GM18520 (cell line): ENCODE measurements around the gene SLC7A10.
"Not testable (repeated sequence)": the region's sequence is repeated elsewhere in the genome, so short reads cannot be mapped to it uniquely, and the experiment has no call there.

Experiments used
- ATAC-seq: cut with Tn5 transposase; IDR thresholded peaks from one replicate; pipeline ENCODE4 v1.9.1; 2021; ENCODE audit not compliant: unreplicated experiment

Gene SLC7A10

GRCh38 chr19:33187183-33187540, 38.5 kb downstream of the SLC7A10 start:
- ATAC-seq = no peak

- no peak for ATAC-seq
These were observed 39.0 kb downstream of the SLC7A10 start for GRCh38 chr19:33186431-33187182.

GRCh38 chr19:33177417-33177979, 48.2 kb downstream of the SLC7A10 start:
- ATAC-seq = no peak

GRCh38 chr19:33176670-33177416, 48.8 kb downstream of the SLC7A10 start:
- peak; percentile 70 for ATAC-seq

- no peak for ATAC-seq
These were observed 49.6 kb downstream of the SLC7A10 start for GRCh38 chr19:33175886-33176669.

- no peak for ATAC-seq
These were observed 50.4 kb downstream of the SLC7A10 start for GRCh38 chr19:33175156-33175782.

- no peak for ATAC-seq
These were observed 51.5 kb downstream of the SLC7A10 start for GRCh38 chr19:33174186-33174585.

- no peak for ATAC-seq
These were observed 53.7 kb downstream of the SLC7A10 start for GRCh38 chr19:33171916-33172359.

- ATAC-seq = no peak
These were observed 54.3 kb downstream of the SLC7A10 start for GRCh38 chr19:33171222-33171795.

GRCh38 chr19:33168528-33168927, 57.1 kb downstream of the SLC7A10 start:
- no peak for ATAC-seq

- ATAC-seq = no peak
These were observed 58.2 kb downstream of the SLC7A10 start for GRCh38 chr19:33167438-33167837.

- ATAC-seq = not testable (repeated sequence)
These were observed 59.6 kb downstream of the SLC7A10 start for GRCh38 chr19:33166037-33166436.

- ATAC-seq = no peak
These were observed 62.2 kb downstream of the SLC7A10 start for GRCh38 chr19:33163481-33163880.

GRCh38 chr19:33161201-33161600, 64.4 kb downstream of the SLC7A10 start:
- no peak for ATAC-seq

- ATAC-seq = no peak
These were observed 65.8 kb downstream of the SLC7A10 start for GRCh38 chr19:33159893-33160292.

- no peak for ATAC-seq
These were observed 66.5 kb downstream of the SLC7A10 start for GRCh38 chr19:33159149-33159548.
